HG02970 (cell line): ENCODE measurements around the gene ING4.

Experiments
- ATAC-seq: cut with Tn5 transposase; IDR thresholded peaks from one replicate; pipeline ENCODE4 v1.9.1; 2021; ENCODE audit warnings: mild to moderate bottlenecking, moderate library complexity, moderate number of reproducible peaks; ENCODE audit not compliant: unreplicated experiment, low FRiP score

Gene ING4

DNA sequence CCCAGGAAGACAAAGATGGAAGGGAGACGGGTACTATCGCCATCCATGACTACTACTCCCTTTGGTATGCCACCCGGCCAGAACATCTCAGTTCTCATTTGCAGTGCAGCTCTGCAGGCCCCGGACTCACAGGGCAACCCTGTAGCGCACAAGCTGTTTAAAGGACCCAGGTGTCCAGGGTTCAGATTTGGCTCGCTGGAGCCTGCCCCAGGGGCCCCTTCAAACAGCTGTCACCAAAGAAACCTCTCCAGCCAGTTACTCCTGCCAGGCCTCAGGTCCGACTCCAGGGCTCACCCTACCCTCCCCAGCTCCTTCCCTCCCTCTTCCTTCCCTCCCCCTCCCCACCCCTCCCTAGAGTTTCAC lies 50.3 kb downstream of the ING4 start:
- ATAC-seq, result no peak

DNA sequence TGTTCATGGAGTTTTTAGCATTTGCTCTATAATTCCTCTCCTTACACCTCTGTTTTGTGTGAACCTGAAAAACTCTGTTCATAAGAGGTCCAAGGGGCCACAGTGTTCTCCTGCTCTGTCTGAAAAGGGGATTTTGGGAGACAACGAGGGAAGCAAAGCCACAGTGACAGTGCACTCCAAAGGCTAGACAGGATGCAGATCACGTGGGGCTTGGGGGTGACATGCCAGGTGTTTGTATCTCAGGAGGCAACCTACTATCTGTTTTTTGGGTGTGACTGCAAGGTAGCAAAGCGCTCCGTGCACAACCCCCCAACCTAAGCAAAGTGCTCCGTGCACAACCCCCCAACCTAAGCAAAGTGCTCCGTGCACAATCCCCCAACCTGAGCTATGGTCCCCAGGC lies 50.7 kb downstream of the ING4 start:
- no peak for ATAC-seq

DNA sequence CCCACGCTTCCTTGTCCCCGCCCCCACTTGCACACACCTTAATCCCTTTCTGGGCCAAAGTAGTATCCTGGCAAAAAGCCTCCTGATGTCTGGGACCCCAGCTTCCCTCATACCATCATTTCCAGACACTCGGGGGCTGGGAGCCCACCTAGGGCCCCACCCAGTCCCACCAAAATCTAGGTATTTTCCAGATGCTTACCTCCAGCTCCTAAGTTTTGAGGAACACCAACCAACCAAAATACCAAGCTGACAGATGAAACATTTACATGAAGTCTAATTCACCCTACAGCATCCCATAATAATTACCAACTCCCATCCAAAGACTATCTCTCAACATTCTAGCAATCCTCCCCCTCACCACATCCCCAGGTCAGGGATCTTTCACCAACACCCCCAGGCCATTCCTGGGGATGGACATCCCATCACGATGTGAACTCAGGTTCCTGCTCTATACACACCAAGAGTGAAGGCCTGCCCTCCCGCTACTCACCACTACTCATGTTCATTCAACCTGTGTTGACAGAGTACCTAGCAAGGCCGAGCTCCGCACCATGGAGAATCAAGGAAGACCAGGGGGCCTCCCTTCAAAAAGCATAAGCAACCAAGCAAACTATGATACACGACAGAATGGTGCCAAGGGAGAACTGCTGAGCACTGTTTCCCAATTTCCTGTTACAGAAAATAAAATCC lies 54.2 kb downstream of the ING4 start:
- ATAC-seq, result no peak

DNA sequence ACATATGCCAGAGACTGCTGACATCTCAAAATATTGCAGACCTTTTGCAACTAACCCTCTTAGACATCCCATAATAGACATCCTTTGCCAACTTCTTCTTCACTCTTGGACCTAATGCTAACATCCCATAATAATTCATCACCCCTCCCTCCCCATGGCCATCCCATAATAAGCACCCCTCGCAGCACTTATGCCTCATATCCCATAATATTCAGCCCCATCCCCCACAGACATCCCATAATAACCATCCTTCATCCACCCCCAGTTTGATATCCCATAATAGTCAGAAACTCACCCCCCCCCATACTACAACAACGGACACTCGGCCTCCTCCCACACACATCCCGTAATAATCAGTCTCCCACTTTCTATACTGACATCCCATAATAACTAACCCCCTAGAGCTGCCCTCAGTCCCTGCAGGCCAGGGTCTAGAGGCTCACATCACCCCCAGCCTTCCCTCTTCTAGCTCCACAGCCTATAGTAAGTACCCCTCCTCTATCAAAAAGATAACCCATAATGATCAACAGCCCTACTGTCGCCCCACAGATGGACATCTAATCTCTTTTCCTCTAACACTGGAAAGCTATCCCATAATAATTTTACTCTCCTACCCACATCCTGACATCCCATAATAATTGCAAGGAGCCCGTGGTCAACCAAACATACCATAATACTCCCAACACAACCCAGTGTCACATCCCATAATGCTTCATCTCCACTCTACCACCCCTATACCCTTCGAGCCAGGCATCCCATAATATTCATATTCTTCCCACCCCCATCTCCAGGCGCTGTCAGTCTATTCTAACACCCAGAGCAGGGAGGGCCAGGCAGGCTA lies 54.9 kb downstream of the ING4 start:
- ATAC-seq, result peak; percentile 30

DNA sequence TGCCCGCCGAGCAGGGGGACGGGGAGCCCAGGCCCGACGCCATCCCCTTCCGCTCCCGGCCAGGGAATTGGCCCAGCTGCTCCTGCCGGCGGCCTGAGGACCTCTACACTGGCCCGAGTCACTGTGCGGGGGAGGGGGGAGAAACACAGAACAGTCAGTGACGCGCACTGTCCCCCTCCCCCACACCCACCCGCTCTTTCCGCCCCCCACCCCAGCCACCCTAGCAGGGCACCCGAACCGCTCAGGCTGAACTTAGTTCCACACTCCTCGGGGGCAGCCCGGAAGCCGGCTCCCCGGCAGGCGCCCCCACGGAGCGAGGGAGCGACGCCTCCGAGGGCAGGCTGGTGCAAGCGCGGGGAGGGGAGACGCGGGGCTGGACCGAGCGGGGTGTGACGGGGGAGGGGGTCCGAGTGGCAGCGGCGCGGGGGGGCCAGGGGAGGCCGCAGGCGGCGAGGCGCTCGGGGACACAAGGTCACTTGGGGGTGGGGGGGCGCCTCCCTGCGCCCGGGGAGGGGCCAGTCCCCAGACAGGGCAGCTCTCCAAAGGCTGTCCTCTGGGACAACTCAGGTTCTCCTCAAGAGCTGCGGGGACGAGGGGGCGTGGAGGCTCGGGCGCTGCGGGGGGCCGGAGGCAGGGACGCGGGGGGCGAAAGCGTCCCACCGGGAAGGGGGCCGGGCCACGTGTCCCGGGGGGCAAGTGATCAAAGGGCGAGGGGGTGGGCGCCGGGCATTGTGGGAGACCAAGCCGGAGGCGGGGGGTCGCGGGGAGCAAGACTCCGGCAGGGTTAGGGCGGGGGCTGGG lies 56.4 kb downstream of the ING4 start:
- no peak for ATAC-seq

DNA sequence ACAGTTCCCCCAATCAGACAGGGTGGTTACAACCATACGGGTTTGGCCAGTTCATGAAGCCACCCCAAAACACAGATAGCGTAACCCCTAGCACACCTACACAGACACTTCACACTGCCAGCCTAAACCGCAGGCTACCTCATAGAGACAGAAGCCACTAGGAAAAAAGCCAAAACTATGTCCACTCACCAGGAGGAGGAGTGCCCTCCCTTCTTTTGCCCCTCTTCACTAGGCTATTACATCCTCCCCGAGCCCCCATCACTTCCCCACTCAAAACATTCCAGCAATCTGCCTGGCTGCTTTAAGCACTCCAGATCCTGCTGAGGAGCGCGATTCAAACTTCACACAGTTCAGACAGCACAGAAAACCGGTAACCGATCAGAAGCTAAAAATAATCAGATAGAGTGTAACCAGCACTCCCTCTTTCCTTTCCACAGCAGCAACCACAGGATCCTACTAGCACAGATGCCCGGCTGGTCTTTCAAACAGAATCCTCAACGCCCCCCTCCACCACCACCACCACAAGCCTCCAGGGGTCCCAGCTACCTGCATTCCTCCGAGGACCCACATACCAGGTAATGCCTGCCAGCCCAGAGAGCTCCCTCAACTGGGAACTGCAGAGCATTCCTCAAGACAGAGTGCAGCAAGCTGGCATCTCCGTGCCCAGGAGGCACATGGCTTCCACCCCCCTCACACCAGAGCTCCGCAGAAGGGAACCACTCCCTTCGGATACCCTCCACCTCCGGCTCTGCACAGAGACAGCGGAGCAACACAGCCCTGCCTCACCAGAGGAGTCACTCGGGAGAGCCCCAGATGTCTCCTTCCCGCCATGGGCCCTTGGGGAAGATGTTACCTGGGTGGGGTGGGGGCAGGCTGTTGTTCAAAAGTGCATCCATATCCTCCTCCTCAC lies 57.2 kb downstream of the ING4 start:
- no peak for ATAC-seq

DNA sequence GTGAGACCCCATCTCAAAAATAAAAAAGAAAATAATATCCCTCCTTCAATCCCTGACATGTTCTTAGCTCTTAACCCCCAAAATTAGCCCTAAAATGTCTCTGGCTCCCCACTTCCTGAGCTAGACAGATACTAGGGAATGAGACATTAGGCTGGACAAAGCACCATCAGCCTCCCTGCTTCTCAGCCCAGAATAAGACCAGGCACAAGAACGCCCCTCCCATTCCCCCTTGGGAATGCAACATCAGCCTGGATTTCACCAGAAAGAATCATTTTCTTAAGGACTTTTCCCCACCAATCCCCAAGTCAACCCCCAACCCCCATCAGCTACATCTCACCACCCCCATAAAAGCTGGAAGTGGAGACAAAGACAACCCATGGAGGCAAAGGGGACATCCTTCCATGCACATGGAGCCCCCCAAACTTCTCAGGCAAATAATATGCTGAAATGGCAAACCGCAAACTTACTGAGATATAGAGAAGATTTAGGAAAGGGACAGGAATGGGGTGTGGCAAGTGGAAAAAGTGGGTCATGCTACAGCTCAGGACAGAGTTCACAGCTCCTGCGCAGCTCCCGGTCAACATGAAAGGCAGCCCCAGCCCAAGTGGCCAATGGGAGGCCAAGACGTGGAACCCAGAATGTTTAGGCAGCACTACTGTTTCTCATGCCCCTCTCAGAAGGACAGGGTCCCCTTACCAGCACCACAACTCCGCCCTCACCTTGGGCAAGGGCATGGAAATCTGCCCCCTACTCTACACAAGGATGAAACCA lies 58.5 kb downstream of the ING4 start:
- ATAC-seq, result no peak

DNA sequence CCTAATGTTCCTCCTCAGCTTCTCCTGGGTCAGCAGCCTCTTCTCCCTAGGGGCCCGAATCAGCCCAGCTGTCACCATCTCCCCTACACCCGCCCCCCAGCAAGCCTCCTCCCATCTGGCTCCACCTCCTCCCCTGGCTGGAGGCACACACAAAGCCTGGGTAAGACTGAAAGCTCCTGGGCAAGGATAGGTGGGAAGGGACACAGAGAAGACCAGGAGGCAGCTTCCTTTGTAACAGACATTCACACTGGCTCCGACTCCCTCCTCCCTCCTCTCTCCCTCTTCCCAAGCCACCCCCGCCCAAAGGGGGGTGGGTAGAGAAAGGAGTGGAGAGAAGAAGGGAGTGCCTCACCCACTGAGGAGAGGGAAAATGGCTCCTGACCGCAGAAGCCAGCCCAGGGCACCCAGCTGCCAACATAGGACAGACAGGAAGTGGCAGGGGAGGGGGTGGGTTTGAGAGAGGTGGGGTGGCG lies 59.8 kb downstream of the ING4 start:
- no peak for ATAC-seq

DNA sequence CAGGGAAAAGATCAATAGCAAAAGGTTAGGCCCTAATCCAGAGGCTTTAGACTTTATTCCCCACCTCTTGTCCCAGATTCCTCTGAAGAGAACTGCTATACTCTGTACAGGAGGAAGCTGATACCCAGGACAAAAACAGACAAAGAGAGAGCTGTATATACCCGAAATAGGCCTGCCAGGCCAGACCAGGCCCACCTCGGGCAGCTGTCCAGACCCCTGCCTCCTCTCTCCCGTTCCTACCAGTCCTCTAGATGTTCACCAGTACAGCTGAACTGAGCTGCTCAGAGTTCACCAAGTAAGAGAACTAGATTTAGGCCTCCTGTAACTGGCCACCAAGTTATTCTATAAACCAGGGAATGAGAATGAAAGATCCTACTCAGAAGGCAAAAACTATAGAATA lies 60.4 kb downstream of the ING4 start:
- ATAC-seq, result no peak
